Measurements from ENCODE around the gene LGALS4.
"Not testable (repeated sequence)": the region's sequence is repeated elsewhere in the genome, so short reads cannot be mapped to it uniquely, and the experiment has no call there.

Gene LGALS4

GRCh38 chr19:38792250-38793111 lies 20.3 kb downstream of the LGALS4 start:
- peak; percentile 66 for DNase-seq

GRCh38 chr19:38791451-38792064 lies 21.2 kb downstream of the LGALS4 start:
- DNase-seq: not testable (repeated sequence)

GRCh38 chr19:38790507-38791403 lies 22.0 kb downstream of the LGALS4 start:
- DNase-seq: not testable (repeated sequence)

- no peak for DNase-seq
These were observed 24.1 kb downstream of the LGALS4 start, which contains the start of gene LGALS7B for GRCh38 chr19:38788478-38789243. LGALS7B (plus strand) TSS chr19:38789200; CDS start chr19:38789227, 27 bp downstream.

GRCh38 chr19:38786572-38787265 lies 26.0 kb downstream of the LGALS4 start:
- DNase-seq: no peak

- DNase-seq: not testable (repeated sequence)
These were observed 26.7 kb downstream of the LGALS4 start for GRCh38 chr19:38786061-38786460.

GRCh38 chr19:38785187-38785699 lies 27.5 kb downstream of the LGALS4 start:
- DNase-seq: no peak

- DNase-seq: no peak
These were observed 28.5 kb downstream of the LGALS4 start for GRCh38 chr19:38784224-38784623.

GRCh38 chr19:38782212-38782611 lies 30.5 kb downstream of the LGALS4 start:
- DNase-seq: not testable (repeated sequence)

- no peak for DNase-seq
These were observed 31.7 kb downstream of the LGALS4 start for GRCh38 chr19:38781058-38781457.

- DNase-seq: no peak
These were observed 32.3 kb downstream of the LGALS4 start for GRCh38 chr19:38780443-38780842.

GRCh38 chr19:38778733-38779132 lies 34.0 kb downstream of the LGALS4 start:
- DNase-seq: no peak

- DNase-seq: no peak
These were observed 38.4 kb downstream of the LGALS4 start for GRCh38 chr19:38774181-38774950.

- DNase-seq: no peak
These were observed 39.1 kb downstream of the LGALS4 start, which contains the start of gene LGALS7 for GRCh38 chr19:38773469-38774177. LGALS7 (minus strand) TSS chr19:38773517; CDS start chr19:38773492, 25 bp downstream.

GRCh38 chr19:38771569-38771968 lies 41.2 kb downstream of the LGALS4 start:
- not testable (repeated sequence) for DNase-seq

GRCh38 chr19:38770949-38771275 lies 41.8 kb downstream of the LGALS4 start:
- not testable (repeated sequence) for DNase-seq

GRCh38 chr19:38770228-38770948 lies 42.4 kb downstream of the LGALS4 start:
- not testable (repeated sequence) for DNase-seq

GRCh38 chr19:38769635-38770211 lies 43.0 kb downstream of the LGALS4 start:
- DNase-seq: peak; percentile 91

Data from right hindlimb (tissue), 1 donor.